OCI-LY3 (cell line): ENCODE results near the gene CACNA2D2.
A peak's percentile ranks its signal among the peaks of the same experiment; 100 is the strongest.

Source experiments
- H2AFZ ChIP-seq: fragments of 200-600, 300-600 bp; shearing (Covaris generic); 2 replicates; pipeline ENCODE4 v1.6.0; 2014; ENCODE audit warnings: antibody characterized with exemption, low read depth, low read length
- H3K27ac ChIP-seq: fragments of 200-600, 300-600 bp; sonication (generic); 2 replicates; pipeline ENCODE4 v1.5.1; 2014; ENCODE audit warnings: mild to moderate bottlenecking, low read length, moderate library complexity, mixed read lengths
- H3K27me3 ChIP-seq: fragments of 200-600, 300-600 bp; sonication (generic); 2 replicates; pipeline ENCODE4 v1.6.1; 2014; ENCODE audit warnings: low read depth, low read length, mixed read lengths
- H3K36me3 ChIP-seq: fragments of 200-600, 300-600 bp; sonication (generic); replicated peaks from 2 replicates; pipeline ENCODE3; 2014; ENCODE audit warnings: low read depth, low read length, mixed read lengths
- H3K4me1 ChIP-seq: fragments of 300-600, 200-600 bp; sonication (generic); 2 replicates; pipeline ENCODE4 v1.6.1; 2014; ENCODE audit warnings: low read length, mixed read lengths
- H3K4me2 ChIP-seq: fragments of 200-600, 300-600 bp; sonication (generic); 2 replicates; pipeline ENCODE4 v1.6.1; 2014; ENCODE audit warnings: low read length, mixed read lengths
- H3K4me3 ChIP-seq: fragments of 300-600, 200-600 bp; sonication (generic); 2 replicates; pipeline ENCODE4 v1.5.1; 2014; ENCODE audit warnings: antibody characterized with exemption, mild to moderate bottlenecking, low read length, moderate library complexity
- H3K79me2 ChIP-seq: fragments of 300-600, 200-600 bp; shearing (Covaris generic); 2 replicates; pipeline ENCODE4 v1.6.1; 2014; ENCODE audit warnings: mild to moderate bottlenecking, low read length, mixed read lengths
- H3K9ac ChIP-seq: fragments of 300-600, 200-600 bp; shearing (Covaris generic); 2 replicates; pipeline ENCODE4 v1.6.0; 2014; ENCODE audit warnings: mild to moderate bottlenecking, low read length, moderate library complexity
- H3K9me3 ChIP-seq: fragments of 200-600, 300-600 bp; shearing (Covaris generic); 2 replicates; pipeline ENCODE4 v1.6.1; 2014; ENCODE audit warnings: low read length, mixed read lengths; ENCODE audit not compliant: insufficient read depth
- H4K20me1 ChIP-seq: fragments of 200-600, 300-600 bp; sonication (generic); 2 replicates; pipeline ENCODE4 v1.6.1; 2016; ENCODE audit warnings: low read length, mixed read lengths; ENCODE audit not compliant: insufficient read depth
- CTCF ChIP-seq: fragments of 200-600, 300-600 bp; sonication (generic); IDR thresholded peaks from 2 replicates; pipeline ENCODE4 v1.5.1; 2014; ENCODE audit warnings: antibody characterized with exemption, low read length, low read depth
- EZH2phosphoT487 ChIP-seq: fragments of 200-600 bp; shearing (Covaris generic); IDR thresholded peaks from 2 replicates; pipeline ENCODE4 v1.6.1; 2018; ENCODE audit warnings: antibody characterized with exemption, mixed run types, low read depth

Gene CACNA2D2

DNA sequence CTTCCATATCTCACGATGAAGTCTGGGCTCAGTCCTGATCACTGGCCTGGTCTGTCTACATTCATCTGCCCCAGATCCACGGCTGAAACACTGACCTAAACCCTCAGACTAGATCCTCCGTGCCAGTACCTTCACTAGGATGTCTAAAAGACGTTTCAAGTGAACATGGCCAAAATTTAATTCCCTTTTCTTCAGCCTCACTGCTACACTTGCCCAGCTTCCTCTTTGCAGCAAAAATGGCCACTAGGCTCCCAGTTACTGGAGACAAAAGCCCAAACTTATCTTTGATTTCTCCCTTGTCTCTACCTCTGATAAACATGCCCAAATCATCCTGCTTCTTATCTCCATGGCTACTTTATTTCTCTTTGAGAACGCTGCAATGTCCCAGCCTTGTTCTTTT is 164.5 kb downstream of the CACNA2D2 start:
- peaks cover 43% of the 10 kb centered on the region for H3K79me2 ChIP-seq
- no peaks in the 10 kb centered on the region for H3K27me3 ChIP-seq
- H4K20me1 ChIP-seq, result peaks cover 8% of the 10 kb centered on the region
- TF ChIP-seq CTCF (no peak), EZH2phosphoT487 (no peak)
- H2AFZ ChIP-seq, result no peak overlapping the region
- peak overlapping the region; percentile 84 for H3K4me2 ChIP-seq
- H3K9ac ChIP-seq, result peak overlapping the region; percentile 92
- H3K9me3 ChIP-seq, result no peaks in the 10 kb centered on the region
- H3K27ac ChIP-seq, result 0 out of 2 replicates have a peak overlapping the region, but pooled peaks have one; percentile 82
- peak overlapping the region; percentile 84 for H3K4me3 ChIP-seq
- H3K4me1 ChIP-seq, result peaks cover 19% of the 10 kb centered on the region
- H3K36me3 ChIP-seq, result peaks cover 19% of the 10 kb centered on the region

GRCh38 chr3:50337175-50337861 is 166.1 kb downstream of the CACNA2D2 start:
- H3K9me3 ChIP-seq, result no peaks in the 10 kb centered on the region
- peak overlapping the region; percentile 84 for H3K4me3 ChIP-seq
- peaks cover 23% of the 10 kb centered on the region for H3K36me3 ChIP-seq
- peak overlapping the region; percentile 85 for H3K4me2 ChIP-seq
- peaks cover 15% of the 10 kb centered on the region for H4K20me1 ChIP-seq
- TF ChIP-seq CTCF, result no peak
- TF ChIP-seq EZH2phosphoT487, result no peak
- H3K4me1 ChIP-seq, result peaks cover 21% of the 10 kb centered on the region
- no peaks in the 10 kb centered on the region for H3K27me3 ChIP-seq
- H2AFZ ChIP-seq, result peak overlapping the region; percentile 31; the same call in 1 of the 2 replicates
- peak overlapping the region; percentile 82 for H3K27ac ChIP-seq
- H3K9ac ChIP-seq, result peak overlapping the region; percentile 94
- H3K79me2 ChIP-seq, result peaks cover 59% of the 10 kb centered on the region

GRCh38 chr3:50336452-50337174 is 166.8 kb downstream of the CACNA2D2 start:
- Histone ChIP-seq H3K27me3 (no peaks in the 10 kb centered on the region), H3K9ac (peak overlapping the region; percentile 94), H3K4me3 (peak overlapping the region; percentile 84), H3K36me3 (peaks cover 30% of the 10 kb centered on the region), H3K4me2 (peak overlapping the region; percentile 85), H3K4me1 (peaks cover 21% of the 10 kb centered on the region), H3K9me3 (no peaks in the 10 kb centered on the region), H3K27ac (peak overlapping the region; percentile 82), H3K79me2 (peaks cover 66% of the 10 kb centered on the region), H2AFZ (no peak overlapping the region), H4K20me1 (peaks cover 15% of the 10 kb centered on the region)
- TF ChIP-seq CTCF, result no peak

GRCh38 chr3:50334339-50335075 is 168.9 kb downstream of the CACNA2D2 start:
- Histone ChIP-seq H4K20me1 (peaks cover 15% of the 10 kb centered on the region), H3K27ac (no peak overlapping the region), H3K27me3 (no peaks in the 10 kb centered on the region), H3K79me2 (peaks cover 72% of the 10 kb centered on the region), H3K9me3 (no peaks in the 10 kb centered on the region), H3K4me3 (no peak overlapping the region), H2AFZ (no peak overlapping the region), H3K4me2 (no peak overlapping the region), H3K9ac (no peak overlapping the region), H3K4me1 (peaks cover 21% of the 10 kb centered on the region), H3K36me3 (peaks cover 51% of the 10 kb centered on the region)
- no peak for TF ChIP-seq EZH2phosphoT487
- TF ChIP-seq CTCF, result no peak
